NCI-H1105 treated with DMSO at 0.1 percent for 48 hours (cell line): Measurements from ENCODE around the gene SSUH2.
"Not testable (repeated sequence)": the region's sequence is repeated elsewhere in the genome, so short reads cannot be mapped to it uniquely, and the experiment has no call there.

Experiments used
- DNase-seq: peaks from one replicate; lab custom pipeline; 2025; lab: John Stamatoyannopoulos, UW

Gene SSUH2

DNA sequence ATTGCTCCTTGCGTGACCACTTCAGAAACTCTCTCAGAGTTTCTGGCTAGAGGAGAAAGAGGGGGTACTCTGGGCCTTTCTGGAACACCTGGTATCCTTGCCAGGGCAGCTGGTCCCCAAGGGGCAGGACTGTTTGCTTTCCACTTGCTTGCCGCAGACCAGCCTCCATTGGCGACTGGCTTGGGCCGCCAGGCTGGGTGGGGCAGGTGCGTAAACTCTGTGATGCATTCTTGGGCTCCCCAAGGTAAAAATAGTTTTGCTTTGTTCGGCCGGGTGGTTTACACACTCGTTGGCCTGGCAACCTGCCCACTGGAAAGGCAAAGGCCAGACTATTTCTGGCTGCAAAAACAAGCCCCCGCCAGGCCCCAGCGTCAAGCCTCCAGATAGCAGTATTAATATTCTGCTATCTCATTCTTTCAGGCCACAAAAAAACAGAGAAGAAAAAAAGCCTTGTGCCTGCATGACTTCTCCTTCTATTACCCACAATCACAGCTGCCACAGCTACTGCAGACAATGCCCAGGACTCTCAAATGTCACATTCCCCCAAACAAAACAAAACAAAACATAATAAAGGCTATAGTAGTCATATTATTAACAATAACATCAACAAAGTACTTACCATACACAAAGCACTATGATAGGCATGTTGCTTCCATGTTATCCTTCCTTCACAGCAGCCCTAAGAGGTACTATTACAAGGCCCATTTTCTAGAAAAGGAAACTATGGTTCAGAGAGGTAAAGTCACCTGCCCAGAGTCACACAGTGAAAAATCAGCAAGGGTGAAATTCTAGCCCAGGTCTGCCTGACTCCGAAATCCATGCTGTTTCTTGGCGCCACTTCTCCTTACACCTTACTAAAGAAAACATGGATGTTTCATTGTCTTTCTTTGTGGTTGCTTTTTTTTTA lies 14.0 kb upstream of the SSUH2 start:
- peak; percentile 68 for DNase-seq

DNA sequence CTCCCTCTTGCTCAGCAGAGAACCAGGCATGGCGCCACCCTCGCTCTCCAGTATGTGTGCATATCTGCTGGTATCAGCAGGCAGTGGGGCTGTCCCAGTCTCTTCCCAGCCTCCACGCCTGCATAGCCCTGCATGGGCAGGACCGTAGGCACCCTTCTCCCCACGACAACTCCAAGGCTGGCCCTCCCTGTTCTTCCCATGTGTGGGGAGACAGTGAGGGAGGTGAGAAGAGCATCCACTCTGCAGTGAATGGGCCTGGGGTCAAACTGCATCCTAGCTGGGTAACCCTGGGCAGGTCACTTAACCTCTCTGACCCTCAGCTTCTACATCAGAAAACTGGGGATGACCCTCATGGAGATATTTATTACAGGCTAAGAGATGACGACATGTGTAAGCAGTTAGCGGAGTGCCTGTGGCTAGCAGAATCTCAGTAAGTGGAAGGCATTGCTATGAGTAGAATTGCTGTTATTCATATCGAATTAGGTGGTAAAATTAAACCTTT lies 13.3 kb upstream of the SSUH2 start:
- no peak for DNase-seq

DNA sequence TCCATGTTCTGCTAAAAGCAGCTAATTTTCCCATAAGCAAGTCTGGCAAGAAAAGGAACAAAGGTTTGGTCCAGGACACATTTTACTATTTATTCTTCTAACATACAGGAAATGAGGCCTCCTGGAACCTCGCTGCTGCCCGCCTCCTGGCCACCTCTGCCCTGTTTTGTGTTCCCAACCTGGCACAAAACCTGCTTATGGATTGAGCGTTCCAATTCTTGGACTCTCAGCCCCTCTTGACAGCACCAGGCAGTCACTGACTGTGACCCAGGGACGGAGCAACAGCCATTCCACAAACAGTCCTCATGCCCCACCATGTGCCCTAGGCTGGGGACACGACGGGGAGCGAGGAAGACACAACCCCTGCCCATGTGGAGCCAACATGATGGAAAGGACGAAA lies 11.6 kb upstream of the SSUH2 start:
- DNase-seq: no peak

DNA sequence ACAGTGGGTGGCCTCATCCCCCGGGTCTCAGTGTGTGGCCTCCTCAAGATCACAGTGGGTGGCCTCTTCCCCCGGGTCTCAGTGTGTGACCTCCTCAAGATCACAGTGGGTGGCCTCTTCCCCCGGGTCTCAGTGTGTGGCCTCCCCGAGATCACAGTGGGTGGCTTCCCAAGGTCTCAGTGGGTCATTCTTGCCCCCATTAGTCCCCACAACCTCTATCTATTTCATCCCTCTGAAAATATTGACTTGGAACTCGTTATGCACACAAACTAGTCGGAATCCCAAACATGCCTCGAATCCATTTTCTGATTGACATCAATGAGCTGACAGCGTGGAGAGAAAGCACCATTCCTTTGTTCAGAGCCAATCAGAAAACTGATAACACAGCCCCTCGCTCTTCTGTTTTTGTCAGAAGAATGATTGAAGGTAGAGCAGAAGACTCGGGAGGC lies 10.8 kb upstream of the SSUH2 start:
- DNase-seq: no peak

DNA sequence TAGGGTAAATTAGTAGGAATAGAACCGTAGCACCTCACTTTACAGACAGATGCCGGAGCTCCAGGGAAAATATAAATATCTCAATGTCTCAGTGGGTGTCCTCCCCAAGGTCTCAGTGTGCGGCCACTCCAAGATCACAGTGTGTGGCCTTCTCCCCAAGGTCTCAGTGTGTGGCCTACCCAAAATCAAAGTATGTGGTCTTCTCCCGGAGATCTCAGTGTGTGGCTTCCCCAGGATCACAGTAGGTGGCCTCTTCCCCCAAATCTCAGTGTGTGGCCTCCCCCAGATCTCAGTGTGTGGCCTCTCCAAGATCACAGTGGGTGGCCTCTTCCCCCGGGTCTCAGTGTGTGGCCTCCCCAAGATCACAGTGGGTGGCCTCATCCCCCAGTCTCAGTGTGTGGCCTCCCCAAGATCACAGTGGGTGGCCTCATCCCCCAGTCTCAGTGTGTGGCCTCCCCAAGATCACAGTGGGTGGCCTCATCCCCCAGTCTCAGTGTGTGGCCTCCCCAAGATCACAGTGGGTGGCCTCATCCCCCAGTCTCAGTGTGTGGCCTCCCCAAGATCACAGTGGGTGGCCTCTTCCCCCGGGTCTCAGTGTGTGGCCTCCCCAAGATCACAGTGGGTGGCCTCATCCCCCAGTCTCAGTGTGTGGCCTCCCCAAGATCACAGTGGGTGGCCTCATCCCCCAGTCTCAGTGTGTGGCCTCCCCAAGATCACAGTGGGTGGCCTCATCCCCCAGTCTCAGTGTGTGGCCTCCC lies 10.2 kb upstream of the SSUH2 start:
- DNase-seq: not testable (repeated sequence)

DNA sequence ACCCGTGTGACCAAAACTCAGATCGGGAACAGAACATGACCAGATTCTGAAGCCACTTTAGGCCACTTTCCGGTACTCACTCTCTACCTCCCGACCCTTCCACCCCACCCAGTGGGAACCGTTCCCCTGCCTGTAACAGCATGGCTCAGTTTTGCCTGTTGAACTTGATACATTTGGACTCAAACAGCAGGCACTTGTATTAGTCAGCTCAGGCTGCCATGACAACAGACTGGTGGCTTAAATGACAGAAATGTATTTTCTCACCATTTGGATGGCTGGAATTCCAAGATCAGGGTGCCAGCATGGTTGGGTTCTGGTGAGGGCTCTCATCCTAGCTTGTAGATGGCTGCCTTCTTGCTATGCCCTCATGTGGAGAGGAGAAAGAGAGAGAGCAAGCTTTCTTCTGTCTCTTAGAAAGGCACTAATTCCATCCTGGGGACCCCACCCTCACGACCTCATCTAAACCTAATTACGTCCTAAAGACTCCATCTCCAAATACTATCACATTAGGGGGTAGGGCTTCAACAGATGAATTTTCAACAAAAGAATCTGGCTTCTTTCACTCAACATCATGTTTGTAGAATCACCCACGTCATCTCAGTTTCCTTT lies 9.3 kb upstream of the SSUH2 start:
- no peak for DNase-seq

DNA sequence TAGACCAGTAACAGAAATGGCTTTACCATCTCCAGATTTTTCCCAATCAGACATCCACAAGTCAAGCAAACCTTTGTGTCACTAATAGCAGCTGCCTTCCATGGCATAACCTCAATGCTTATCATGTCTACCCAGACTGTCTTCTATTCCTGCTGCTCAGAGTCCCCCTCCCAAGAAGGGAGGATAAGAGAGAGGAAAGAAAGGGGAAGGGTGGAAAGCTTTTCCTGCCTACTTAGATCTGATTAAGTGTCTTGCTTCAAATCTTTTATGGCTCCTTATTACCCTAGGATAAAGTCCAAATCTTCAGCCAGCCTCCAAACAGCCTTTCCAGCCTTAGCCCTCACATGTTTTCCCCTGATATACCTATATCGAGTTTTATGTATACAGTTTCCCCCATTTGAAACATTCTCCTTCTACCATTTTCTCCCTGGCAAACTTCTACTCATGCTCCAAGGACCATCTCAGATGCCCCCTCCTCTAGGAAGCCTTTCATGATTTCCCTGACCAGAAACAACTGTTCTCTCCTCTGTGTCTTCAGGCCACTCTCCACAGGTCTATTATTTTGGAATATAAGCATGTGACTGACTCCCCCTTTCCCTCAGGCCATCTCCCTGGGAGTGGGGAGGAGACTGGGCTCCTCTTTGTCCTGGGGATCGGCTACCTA lies 7.9 kb upstream of the SSUH2 start:
- no peak for DNase-seq

DNA sequence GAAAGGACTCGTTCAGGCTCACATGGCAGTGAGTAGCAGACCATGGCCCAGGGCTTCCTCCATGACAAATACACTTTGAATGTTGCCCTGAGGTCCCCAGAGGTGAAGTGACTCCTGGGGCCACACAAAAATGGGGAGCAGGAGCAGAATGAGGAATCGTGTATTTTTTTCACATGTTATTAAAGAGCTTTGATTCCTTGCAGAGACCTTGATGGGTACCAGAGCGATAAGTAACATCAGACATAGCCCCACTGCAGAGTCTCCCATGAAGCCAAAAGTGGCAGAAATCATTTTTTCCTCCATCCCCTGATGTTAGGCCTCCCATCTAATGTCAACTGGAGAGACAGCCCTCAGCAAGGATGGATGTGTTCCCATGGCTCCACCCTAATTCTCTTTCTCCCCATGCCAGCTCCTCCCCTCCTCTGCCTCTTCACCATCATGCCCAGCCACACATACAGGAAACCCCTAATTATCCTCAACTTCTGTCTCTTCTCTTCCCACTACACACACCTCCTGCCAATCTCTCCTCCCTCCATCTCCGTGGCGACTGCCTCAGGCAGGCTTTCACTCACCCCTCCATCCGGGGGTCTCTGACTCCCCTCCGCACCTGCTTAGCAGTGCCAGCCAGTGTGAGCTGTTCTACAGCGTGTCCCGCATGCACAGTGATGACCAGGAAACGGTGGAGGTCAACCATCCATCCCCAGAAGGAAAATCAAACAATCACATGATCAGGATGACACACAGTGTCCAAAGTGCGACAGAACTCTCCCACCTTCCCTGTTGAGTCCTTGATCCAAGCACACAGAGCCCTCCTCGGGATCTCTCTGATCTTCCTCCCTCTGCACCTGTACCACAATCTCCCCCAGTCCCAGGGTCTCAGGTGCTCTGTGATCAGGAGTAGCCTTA lies 7.1 kb upstream of the SSUH2 start:
- peak; percentile 1 for DNase-seq

DNA sequence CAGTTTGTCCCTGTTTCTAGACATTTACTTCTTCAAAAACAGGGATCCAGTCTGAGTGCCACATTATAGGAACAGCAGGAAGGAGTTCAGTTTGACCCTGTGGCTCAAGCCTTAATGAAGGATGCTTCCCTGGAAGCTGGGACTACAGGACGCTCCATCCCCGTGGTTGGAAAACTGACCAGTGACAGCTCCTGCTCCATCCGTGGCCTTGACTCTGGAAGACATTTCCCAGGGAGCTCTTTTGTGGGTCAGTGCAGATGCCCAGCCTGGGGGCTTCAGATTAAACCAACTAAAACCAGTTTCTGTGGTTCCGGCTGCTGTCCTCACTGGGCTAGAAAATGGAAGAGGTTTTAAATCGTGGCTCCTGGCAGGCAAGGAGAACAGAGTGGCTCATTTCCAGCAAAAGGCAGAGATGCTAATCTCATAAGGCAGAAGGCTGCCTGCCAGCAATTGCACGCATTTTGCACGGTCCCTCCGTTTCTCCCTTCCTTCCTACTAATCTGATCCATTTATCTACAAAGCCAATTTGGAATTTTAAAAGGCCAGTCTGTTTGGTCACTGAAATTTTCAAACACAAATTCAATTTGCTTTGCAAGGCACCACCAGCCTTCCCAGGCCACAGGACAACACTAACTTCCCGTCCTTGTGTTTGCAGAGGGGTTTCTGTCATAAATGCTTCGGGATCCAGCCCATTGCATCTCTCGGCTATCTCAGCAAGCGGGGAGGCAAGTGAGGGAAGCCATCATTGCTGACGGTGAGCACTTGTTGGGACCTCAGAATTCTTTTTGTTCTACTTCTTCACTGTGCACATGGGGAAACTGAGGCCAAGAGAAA lies 6.2 kb upstream of the SSUH2 start:
- DNase-seq: no peak

DNA sequence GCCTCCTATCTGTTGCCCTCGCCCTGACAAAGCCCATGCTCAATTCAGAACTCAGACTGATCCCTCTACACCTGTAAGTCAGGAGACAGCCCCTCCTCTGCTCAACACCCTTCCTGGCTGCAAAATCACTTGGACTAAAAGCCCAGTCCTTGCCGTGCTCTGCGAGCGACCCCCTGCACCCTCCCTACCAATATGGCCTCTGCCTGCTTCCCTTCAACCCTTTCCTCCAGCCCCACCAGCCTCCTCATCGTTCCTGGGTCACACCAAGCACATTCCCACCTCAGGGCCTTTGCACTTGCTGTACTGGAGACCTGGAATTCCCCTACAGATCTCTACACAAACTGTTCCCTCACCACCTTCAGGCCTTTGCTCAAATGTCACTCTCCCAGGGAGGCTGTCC lies 5.2 kb upstream of the SSUH2 start:
- no peak for DNase-seq

DNA sequence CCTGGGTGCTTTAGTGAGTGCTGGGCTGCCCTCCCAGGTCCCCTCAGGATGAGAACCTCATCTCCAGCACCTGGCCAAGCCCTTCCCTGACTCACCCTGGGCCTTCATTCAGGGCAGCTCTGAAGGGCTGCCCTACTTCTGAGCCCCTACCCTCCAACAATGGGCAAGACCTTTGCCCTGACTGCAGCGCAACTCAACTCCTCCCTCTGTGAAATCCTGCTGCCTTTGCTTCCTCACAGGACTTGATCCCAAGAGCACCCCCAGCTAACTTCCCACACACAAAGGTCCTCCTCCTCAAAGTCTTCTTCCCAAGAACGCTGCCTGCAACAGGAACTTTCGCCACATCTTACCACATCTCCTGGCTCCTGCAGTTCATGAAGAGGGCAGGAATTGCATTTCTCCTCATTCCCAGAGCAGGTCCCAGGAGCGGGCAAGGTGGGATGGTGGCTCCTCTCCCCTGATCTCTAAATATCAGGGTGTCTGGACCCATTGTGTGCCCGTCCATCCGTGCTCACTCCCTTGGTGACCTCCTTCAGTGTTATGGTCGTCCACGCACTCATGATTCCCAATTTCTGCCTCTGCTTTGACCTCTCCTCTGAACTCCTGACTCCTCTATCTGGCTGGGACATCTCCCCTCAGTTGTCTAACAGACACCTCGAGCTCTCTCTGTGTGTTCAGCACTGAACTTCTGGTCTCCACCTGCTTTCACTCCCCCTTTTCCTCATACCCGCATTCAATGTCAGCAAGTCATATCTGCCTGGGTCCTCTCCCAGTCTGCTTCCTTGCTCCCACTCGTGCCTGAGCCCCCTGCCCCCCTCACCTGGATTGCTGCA lies 4.5 kb upstream of the SSUH2 start:
- DNase-seq: no peak

DNA sequence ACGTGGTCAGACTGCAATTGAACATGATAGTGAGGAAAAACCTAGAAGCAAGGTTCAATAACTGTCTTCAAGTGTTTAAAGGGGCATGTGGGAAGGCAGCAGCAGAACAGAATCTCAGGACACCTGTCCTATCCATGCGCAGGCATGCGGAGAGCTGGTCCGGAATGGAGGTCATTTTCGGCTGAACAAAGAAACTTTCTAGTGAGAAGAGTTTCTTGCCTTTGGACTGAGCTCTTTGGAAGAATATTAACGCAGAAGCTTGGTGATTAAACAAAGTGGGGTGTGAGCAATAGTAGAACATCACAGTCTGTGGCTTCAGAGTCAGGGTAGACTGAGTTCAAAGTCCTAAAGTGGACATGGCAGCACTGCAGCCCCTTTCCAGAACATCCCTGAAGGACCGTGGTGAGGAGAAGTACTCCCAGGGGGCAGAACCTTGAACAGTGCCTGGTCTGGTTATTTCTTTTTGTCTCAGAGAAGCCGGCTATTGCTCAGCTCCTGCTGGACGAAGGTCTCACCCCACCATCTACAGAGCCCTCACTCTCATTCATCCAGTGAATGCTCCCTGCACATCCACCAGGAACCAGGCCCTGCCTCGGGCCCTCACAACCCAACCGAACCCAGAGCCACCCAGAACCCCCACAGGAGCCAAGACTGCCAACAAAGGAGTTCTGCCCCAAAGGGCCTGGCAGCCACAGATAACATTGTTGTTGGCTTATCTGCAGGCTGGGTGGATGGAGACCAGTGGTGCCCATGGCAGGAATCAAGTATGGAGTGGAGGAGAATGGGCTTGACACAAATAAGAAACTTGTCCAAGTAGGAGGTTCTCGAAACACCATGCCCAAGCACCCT lies 2.8 kb upstream of the SSUH2 start:
- DNase-seq: no peak

DNA sequence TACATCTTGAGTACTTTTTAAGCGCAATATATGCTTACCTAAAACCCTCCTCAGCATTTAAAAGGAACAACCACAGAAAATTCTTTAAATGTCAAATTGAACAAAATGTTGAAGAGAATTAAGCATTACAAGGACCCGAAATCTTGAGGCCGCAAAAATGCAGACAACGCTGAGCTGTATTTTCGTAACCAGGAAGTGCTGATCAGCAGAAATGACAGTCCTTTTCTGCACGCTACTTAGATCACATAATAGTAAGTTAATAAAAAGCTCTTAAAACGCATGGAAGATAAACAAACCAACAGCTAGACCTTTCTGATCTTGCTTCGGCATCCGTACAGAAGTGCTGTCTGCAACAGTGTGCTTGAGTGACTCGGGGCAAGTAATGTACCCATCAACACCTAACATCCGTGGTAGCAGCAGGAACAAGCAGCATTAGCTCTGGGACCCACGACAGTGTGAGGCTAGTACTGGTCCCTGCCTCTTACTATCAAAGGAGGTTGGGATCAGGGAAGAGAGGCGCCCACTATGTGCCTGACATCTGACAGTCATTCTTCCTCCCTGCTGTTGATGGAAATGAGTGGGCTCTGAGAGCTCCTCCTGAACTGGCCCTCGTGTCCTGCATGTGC lies 1.8 kb upstream of the SSUH2 start:
- no peak for DNase-seq

DNA sequence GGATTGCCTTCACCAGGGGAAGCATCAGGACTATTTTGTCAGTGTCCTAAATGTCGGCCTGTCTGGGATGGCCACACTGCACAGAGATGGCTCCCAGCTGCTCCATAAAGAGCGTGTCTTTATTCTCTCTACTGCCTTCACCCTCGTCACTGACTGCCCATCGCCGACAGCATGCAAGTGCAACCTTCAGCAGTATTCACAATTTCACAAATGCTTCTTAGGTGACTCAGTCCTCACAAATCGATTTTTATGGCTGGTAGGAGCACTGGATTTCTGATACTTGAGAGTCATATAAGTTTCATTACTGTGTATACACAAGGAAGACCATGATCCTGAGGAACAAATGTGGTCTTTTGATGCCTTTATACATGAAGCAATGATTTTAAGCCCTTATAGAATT lies 1.1 kb upstream of the SSUH2 start:
- DNase-seq: no peak

DNA sequence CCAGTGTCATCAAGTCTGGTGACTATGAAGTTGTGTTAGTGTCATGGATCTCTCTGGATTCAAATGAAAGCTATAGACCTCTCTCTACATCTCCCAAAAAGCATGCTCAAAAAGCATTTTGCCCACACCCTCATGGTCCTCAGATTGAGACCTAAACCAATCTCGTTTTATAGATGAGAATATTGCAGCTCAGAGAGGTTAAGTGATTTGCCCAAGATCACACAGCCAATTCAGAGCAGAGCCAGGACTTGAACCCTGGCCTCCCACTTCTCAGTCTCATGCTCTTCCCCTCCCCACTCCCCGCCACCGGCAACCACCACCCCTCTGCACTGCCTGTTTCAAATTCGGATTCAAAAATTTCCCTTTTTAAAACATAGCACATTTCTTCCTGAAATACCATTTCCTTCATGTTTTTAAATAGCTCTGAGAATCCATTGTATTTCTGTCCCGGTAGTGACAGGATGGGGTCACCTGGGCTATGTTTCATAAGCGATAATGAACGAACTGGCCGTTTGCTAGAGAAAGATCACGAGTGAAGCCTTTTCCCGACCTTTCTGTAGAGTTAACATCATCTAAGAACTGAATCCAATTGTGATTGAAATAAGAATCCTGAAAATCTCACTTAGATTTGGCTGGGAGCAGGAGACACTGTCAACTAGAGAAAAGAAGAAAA lies 769 bp downstream of the SSUH2 start:
- DNase-seq: no peak

DNA sequence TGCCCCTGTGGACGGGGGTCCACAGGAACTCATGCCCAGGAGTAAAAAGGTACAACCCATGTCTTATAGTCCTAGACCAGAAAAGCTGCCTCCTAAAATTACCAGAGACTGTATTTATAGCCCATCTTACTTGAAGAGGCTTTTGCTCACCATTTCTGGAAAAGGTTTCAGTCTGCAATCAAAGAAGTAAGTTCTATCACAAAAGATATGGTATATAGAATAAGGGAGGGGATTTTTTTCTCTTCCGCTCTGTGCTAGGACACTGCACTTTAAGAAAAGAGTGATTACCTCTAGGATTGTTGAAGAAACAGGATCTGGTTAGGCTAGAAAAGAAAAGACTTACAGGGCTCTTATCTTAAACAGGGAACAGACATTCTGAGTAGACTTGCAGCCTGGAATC lies 2.6 kb downstream of the SSUH2 start:
- DNase-seq: no peak

DNA sequence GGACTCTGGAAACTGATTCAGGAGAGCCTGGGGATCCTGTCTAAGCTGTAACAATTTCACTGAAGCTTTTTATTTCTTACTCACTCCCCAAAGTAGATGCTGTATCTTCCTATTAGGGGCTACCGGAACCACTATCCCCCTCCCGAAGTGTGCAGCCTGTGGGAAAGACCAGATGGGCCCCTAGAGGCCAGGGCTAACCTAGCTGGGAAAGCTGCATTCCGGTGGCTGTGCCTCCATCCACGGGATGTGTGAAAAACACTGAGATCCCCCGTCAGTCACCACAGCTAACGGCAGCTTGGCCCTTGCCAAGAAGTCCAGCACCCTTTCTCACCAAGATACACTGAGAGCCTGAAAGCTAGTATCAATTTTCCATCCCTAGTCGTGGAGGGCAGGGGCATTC lies 3.1 kb downstream of the SSUH2 start:
- DNase-seq: no peak
